Measurements from ENCODE around the gene NIPBL.

Gene NIPBL

DNA sequence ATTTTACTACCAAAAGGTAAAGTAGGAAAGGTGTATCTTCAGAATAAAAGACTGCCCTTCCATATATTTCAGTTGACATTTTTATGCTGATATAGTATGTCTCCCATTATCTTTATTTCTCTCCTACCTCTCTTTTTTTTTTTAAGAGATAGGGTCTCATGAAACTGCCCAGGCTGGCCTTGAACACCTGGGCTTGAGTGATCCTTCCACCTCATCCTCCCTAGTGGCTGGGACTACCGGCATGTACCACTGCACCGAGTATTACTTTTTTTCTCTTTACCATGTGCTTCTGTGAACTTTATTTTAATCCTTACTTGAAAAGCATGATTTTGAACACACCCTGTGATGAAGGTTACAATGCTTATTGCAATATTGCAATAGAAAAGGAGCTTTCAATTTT is 42.7 kb downstream of the NIPBL start:
- TF ChIP-seq CTCF (IDR thresholded peaks at IDR 0.05; ENCODE audit: low read depth, low read length, missing control alignments) = no peak
- in situ Hi-C loops (cut with HindIII; ENCODE audit: low sequenced_read_pairs) = no loop called here
- DNase-seq (ENCODE audit: low read depth) = no peak
- H3K4me3 ChIP-seq (ENCODE audit: low read depth, low read length) = no peak overlapping the region

- DNase-seq (ENCODE audit: low read depth) = no peak
- in situ Hi-C loops (cut with HindIII; ENCODE audit: low sequenced_read_pairs) = no loop called here
- H3K4me3 ChIP-seq (ENCODE audit: low read depth, low read length) = no peak overlapping the region
- TF ChIP-seq CTCF (IDR thresholded peaks at IDR 0.05; ENCODE audit: low read depth, low read length, missing control alignments) = no peak
Observed at GRCh38 chr5:36919650-36920049, 43.1 kb downstream of the NIPBL start.

DNA sequence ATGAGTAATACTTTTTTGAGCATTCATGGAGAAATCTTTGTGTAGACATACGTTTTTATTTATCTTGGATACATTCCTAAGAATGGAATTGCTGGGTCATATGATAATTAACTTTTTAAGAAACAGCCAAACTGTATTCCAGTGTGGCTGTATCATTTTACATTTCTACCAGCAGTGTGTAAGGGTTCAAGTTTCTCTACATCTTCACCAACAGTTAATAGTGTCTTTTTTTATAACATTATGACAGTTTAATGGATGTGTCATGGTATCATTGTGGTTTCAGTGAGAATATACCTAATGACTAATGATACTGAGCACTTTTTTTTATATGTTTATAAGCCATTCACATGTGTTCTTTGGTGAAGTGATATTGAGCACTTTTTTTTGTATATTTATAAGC is 52.4 kb downstream of the NIPBL start:
- H3K4me3 ChIP-seq (ENCODE audit: low read depth, low read length) = no peak overlapping the region
- TF ChIP-seq CTCF (IDR thresholded peaks at IDR 0.05; ENCODE audit: low read depth, low read length, missing control alignments) = no peak
- DNase-seq (ENCODE audit: low read depth) = peak; percentile 33
- in situ Hi-C loops (cut with HindIII; ENCODE audit: low sequenced_read_pairs) = no loop called here

DNA sequence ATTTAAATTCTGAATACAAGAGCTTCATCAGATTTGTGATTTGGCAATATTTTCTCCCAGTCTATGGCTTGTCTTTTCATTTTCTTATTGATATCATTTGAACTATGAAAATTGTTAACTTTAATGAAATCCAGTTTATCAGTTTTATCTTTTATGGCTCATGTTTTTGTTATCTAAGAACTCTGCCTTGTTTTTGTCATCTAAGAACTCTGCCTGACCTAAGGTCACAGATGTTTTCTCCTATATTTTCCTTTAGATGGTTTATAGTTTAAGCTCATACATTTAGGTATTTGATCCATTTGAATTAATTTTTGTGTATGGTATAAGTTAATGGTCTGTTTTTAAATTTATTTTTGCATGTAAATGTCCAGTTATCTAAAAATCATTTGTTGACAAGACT is 52.9 kb downstream of the NIPBL start:
- in situ Hi-C loops (cut with HindIII; ENCODE audit: low sequenced_read_pairs) = no loop called here
- no peak overlapping the region for H3K4me3 ChIP-seq (ENCODE audit: low read depth, low read length)
- DNase-seq (ENCODE audit: low read depth) = no peak
- no peak for TF ChIP-seq CTCF (IDR thresholded peaks at IDR 0.05; ENCODE audit: low read depth, low read length, missing control alignments)

DNA sequence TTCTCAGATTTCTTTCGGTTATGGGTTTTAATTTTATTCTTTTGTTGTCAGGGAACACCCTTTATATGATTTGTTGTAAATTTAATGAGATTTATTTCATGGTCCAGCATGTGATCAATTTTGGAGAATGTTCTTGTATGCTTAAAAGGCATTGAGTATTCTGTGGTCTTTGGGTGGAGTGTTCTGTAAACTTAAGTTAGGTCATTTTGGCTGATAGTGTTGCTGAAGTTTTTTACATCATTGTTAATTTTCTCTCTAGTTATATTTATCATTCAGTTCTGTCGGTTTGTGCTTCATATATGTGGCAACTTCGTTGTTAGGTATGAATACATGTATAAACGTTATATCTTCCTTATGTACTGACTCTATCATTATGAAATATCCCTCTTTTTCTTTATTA is 55.5 kb downstream of the NIPBL start:
- in situ Hi-C loops (cut with HindIII; ENCODE audit: low sequenced_read_pairs) = no loop called here
- no peak for DNase-seq (ENCODE audit: low read depth)
- no peak overlapping the region for H3K4me3 ChIP-seq (ENCODE audit: low read depth, low read length)

GRCh38 chr5:36932699-36933098 is 56.1 kb downstream of the NIPBL start:
- H3K4me3 ChIP-seq (ENCODE audit: low read depth, low read length) = no peak overlapping the region
- TF ChIP-seq CTCF (IDR thresholded peaks at IDR 0.05; ENCODE audit: low read depth, low read length, missing control alignments) = no peak
- DNase-seq (ENCODE audit: low read depth) = no peak
- in situ Hi-C loops (cut with HindIII; ENCODE audit: low sequenced_read_pairs) = no loop called here

More for the DNA sequence above, 55.5 kb downstream of the NIPBL start:
- TF ChIP-seq CTCF (IDR thresholded peaks at IDR 0.05; ENCODE audit: low read depth, low read length, missing control alignments) = no peak

Data from astrocyte of the cerebellum (primary cell).